ENCODE data around the gene GDF10.

Gene GDF10

DNA sequence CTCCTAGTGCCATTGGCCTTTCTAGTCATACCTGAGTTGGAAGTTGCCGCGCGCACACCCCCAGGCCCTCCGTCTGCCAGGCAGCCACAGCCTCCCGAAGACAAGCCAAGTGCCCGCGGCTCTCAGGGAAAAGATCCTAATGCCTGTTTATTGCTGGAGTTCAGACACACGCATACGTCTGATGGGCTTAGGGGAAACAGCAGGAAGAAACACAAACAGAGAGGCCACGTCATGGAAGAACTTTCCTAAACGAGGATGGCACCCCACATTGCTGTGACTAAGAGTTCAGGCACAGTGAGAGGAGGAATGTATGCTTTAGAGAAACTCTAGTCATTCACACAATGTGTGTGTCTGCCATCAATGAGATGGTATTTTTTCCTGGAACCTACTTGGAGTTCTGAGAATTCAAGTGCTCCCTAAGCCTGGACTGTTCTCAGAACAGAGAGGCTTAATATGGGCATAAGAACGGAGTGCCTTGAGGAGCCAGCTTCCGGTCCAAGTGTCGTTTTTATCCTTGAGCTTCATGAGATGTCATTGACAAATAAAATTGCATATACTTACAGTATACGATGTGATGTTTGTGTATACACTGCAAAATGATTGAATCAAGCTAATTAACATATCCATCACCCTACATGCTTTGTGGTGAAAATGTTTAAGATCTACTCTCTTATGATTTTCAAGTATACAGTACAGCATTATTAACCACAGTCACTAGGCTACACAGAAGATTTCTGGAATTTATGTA is 36.6 kb downstream of the GDF10 start:
- no peak for DNase-seq

DNA sequence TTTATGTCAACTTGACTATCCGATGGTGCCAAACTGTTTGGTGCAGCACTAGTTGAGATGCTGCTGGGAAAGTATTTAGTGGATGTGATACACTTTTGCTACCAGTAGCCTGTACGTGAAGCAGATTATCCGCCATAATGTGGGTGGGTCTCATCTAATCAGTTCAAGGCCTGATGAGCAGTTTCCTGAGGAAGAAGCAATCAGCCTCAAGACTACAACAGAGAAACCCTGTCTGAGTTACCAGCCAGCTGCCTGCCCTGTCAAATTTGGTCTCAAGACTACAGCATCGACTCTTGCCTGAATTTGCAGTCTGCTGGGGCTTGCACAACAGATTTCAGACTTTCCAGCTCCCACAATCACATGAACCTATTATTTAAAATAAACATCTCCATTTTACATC is 37.3 kb downstream of the GDF10 start:
- DNase-seq, result no peak

DNA sequence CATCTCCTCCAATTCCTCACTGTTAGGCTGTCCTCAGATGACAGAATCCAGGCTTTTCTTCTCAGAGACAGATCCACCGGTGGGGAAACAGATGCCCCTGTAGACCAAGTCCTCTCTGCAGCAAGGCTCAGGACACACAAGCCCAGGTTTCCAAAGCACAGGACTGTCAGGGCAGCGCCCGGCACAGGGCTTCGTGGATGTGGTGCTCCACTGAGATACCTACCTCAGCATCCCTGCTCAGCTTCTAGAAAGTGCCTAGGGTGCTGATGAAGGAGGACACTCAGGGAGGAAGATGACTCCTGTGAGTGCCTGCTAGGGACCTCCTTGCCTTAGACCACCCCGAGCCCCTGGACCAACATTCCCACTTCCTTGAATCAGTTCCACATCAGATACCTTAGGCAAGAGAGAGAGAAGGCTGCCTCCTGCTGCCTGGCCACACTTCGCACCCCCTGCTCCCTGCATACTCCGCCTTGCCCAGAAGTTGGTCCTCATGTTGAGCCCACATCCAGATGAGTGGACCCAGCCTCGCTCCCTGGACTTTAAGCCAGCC is 39.3 kb downstream of the GDF10 start:
- DNase-seq, result no peak

DNA sequence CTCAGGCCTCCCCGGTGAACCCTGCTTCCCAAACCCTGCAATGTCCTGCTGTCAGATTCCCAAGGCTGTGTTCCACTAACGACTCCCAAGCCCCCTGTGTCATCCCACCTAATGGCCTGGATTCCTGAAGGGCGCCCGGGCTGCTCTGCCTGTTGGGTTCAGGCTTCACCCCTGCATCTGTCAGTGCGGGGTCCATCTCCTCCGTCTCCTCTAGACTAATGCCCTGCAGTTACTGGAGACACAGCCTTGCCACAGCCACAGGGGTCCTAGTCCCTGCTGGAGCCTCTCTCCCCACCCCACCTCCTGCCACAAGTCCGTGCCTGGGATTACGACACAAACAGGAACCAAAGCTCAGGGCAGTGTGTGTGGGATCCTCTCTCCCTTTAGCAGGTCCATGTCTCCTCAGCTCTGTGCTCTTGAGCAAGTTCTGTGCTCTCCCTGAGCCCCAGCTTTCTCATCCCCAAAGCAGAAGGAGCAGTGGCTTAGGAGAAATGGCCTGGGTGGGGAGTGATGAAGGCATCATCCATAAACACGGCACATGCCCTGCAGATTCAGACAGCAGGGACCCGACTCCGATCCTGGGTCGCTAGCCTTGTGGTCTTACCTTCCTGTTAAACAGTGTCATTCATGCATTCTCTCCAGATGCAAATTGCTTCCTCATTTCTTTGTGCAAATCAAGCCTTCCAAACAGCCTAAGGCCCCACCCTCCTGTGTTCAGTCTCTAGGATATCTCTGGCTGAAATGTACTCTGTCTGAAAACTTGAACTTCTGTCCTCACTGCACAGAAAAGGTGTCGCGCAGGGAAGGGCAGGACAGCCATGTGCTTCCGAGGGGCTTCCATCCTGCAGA is 40.0 kb downstream of the GDF10 start:
- DNase-seq, result no peak

DNA sequence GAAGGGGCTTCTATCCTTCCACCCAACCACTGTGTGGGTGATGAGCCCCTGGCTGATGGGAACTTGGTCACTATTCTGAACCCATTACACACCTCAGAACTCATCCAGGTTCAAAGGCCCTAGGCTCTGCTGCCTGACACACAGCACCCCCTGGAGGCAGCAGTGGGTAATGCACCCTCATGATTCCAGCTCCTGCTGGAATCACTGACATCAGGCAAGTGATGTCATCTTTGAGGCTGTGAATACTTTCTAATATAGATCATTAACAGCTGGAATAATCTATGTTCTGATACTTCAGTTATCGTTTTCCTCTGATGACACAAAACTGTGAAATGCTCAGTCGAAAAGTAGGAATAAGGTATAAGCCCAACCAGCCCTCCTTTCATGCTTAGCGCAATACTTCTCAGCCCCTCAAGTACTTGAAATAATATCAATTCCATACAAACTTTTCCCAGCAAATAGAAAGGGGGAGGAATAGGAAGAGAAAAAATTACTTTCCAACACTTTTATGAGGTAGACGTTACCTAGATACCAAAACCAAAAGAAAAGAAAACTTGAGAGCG is 40.7 kb downstream of the GDF10 start:
- DNase-seq, result peak; percentile 6 to 53 (median 7)

DNA sequence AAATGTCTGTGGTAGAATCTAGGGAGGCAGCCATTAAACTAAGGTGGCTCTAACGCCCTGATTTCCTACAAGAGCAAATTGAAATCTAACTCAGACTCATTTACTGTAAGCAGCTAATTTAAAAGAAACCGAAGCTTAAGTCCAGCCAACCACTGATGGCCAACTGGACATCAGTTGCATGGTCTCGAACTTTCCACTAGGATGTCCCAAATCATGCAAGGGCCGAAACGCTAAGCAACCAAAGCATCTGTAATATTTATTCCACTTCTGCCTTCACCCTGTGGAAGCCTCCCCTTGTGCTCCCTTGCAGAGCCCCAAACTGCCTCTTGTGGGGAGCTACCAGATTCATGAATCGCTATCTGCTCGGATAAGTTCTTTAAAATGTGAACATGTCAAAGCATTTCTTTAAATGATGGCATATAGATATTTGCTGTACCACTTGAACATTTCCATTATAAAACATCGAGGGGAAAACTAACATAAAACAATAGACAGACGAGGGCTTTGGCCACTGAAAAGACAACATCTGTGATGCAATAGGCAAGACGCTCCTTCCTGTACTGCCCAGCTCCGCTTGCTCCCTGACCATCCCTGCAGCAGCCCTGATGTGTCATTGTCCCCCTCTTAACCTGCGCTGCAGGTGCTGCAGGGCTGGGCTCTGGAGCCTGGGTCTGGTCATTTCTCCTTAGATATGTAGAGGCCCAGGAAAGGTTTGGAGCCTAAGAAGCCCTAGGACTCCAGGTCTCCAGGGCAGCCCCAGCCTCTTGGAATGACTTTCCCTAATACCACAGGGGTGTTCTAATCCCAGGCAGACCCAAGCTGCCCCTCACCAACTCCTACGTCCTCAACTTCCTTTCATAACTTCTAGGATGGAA is 45.2 kb downstream of the GDF10 start:
- DNase-seq, result no peak

DNA sequence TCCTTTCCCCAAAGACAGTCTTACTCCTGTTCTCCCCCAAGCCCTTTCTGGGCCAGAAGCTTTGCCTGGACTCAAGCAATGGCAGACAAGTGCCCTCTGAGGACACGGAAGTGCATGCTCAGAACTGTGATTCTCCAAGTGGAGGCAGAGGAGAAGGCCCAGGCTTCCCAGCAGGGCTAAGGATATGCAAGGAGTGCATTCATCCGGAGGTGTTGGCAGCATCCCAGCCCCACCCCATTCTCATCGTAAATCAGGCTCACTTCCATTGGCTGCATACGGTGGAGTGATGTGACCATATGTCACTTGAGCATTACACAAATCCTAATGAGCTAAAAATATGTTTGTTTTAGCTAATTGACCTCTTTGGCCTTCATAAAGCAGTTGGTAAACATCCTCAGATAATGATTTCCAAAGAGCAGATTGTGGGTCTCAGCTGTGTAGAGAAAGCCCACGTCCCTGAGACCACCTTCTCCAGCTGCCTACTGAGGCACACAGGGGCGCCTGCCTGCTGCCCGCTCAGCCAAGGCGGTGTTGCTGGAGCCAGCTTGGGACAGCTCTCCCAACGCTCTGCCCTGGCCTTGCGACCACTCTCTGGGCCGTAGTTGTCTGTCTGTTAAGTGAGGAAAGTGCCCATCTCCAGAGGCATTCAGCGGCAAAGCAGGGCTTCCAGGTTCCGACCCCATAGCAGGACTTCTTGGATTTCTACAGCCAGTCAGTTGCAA is 46.7 kb downstream of the GDF10 start:
- peak; percentile 2 to 65 (median 17) for DNase-seq

DNA sequence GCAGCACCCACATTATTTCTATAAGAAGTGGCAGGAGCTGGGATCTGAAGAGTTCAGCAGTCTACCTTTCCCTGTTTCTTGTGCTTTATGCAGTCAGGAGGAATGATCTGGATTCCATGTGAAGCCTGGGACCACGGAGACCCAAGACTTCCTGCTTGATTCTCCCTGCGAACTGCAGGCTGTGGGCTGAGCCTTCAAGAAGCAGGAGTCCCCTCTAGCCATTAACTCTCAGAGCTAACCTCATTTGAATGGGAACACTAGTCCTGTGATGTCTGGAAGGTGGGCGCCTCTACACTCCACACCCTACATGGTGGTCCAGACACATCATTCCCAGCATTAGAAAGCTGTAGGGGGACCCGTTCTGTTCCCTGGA is 47.3 kb downstream of the GDF10 start:
- no peak for DNase-seq

DNA sequence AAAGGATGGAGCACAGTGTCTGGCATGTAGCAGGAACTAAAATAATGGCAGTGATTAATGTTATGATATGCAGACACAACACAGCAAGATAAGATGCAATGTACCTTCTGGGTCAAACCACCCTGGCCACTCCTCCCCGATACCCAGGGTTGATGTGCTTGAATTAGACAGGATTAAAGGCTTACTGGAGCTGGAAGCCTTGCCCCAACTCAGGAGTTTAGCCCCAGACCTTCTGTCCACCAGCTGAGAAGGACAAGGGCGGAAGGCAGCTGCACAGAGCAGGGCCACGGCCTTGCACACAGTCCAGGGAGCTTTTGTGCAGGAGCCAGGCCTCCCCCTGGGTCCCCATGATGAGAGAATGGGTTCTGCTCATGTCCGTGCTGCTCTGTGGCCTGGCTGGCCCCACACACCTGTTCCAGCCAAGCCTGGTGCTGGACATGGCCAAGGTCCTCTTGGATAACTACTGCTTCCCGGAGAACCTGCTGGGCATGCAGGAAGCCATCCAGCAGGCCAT is 48.2 kb downstream of the GDF10 start, which contains the start of gene RBP3:
RBP3 (plus strand) TSS at position 226 of the 514 bp plus-strand sequence; CDS start at position 348, 122 bp downstream.
- DNase-seq, result no peak

DNA sequence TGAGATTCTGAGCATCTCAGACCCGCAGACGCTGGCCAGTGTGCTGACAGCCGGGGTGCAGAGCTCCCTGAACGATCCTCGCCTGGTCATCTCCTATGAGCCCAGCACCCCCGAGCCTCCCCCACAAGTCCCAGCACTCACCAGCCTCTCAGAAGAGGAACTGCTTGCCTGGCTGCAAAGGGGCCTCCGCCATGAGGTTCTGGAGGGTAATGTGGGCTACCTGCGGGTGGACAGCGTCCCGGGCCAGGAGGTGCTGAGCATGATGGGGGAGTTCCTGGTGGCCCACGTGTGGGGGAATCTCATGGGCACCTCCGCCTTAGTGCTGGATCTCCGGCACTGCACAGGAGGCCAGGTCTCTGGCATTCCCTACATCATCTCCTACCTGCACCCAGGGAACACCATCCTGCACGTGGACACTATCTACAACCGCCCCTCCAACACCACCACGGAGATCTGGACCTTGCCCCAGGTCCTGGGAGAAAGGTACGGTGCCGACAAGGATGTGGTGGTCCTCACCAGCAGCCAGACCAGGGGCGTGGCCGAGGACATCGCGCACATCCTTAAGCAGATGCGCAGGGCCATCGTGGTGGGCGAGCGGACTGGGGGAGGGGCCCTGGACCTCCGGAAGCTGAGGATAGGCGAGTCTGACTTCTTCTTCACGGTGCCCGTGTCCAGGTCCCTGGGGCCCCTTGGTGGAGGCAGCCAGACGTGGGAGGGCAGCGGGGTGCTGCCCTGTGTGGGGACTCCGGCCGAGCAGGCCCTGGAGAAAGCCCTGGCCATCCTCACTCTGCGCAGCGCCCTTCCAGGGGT is 48.9 kb downstream of the GDF10 start:
- no peak for DNase-seq

DNA sequence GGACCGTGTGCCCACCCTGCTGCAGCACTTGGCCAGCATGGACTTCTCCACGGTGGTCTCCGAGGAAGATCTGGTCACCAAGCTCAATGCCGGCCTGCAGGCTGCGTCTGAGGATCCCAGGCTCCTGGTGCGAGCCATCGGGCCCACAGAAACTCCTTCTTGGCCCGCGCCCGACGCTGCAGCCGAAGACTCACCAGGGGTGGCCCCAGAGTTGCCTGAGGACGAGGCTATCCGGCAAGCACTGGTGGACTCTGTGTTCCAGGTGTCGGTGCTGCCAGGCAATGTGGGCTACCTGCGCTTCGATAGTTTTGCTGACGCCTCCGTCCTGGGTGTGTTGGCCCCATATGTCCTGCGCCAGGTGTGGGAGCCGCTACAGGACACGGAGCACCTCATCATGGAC is 49.5 kb downstream of the GDF10 start:
- no peak for DNase-seq

DNA sequence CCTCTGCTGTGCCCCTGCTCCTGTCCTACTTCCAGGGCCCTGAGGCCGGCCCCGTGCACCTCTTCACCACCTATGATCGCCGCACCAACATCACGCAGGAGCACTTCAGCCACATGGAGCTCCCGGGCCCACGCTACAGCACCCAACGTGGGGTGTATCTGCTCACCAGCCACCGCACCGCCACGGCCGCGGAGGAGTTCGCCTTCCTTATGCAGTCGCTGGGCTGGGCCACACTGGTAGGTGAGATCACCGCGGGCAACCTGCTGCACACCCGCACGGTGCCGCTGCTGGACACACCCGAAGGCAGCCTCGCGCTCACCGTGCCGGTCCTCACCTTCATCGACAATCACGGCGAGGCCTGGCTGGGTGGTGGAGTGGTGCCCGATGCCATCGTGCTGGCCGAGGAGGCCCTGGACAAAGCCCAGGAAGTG is 50.0 kb downstream of the GDF10 start:
- no peak for DNase-seq

DNA sequence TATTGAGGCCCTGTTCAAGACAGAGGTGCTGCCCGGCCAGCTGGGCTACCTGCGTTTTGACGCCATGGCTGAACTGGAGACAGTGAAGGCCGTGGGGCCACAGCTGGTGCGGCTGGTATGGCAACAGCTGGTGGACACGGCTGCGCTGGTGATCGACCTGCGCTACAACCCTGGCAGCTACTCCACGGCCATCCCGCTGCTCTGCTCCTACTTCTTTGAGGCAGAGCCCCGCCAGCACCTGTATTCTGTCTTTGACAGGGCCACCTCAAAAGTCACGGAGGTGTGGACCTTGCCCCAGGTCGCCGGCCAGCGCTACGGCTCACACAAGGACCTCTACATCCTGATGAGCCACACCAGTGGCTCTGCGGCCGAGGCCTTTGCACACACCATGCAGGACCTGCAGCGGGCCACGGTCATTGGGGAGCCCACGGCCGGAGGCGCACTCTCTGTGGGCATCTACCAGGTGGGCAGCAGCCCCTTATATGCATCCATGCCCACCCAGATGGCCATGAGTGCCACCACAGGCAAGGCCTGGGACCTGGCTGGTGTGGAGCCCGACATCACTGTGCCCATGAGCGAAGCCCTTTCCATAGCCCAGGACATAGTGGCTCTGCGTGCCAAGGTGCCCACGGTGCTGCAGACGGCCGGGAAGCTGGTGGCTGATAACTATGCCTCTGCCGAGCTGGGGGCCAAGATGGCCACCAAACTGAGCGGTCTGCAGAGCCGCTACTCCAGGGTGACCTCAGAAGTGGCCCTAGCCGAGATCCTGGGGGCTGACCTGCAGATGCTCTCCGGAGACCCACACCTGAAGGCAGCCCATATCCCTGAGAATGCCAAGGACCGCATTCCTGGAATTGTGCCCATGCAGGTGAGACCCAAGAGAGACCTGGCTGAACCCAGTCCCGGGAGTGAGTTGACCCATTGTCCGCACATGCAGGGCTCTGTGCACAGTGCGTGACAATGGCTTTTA is 51.0 kb downstream of the GDF10 start:
- DNase-seq, result no peak

DNA sequence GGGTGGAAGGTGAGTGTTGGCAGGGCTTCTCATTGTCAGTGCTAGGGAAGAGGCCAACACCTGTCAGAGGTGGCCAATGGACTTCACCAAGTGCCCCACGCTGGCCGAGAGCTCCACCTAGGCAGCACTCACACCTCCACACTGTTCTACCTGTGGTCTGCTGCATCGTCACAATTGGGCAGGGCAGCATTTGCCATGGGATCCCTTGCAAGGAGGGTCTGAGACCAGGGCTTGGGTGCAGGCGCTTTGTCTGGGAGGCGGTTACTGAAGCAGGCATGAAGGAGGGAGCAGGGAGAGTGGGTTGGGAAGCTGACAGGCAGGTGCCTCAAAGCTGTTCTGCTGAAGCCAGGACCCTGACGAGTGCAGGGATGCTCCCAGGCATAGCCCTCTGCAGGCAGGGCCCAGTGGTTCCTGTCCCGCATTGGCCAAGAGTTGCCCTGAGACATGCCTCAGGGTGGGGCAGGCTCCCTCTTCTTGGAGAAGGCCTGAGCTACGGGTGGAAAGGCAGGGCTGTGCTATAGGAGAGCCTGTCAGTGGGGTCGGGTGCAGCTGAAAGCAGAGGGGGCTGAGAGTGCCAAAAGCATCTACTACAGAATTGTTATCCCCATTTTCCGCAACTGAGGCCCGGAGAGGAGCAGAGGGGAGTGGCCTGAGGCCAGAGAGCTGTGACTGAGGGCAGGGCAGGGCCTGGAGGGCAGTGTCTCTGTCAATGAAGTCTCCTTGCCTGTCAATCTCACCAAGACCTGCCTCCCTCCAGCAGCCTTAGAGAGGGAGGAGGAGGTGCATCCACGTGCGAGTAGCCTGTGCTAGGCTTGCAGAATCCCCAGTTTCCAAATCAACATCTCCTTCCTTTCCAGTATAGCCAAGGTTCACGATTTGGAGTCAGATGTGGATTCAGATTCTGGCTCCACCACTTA is 52.2 kb downstream of the GDF10 start:
- DNase-seq, result no peak

DNA sequence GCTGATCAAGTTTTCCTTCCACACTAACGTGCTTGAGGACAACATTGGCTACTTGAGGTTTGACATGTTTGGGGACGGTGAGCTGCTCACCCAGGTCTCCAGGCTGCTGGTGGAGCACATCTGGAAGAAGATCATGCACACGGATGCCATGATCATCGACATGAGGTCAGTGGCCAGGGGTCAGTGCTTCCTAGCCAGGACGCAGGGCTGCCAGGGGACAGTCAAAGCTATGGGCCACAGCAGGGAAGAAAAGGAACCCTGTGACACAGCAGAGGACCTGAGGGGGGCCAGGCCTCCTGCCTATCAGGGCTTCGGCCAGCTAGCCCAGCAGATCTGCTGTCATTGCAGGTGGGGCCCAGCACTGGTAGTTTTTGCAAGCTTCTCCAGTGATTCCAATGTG is 53.4 kb downstream of the GDF10 start:
- no peak for DNase-seq

DNA sequence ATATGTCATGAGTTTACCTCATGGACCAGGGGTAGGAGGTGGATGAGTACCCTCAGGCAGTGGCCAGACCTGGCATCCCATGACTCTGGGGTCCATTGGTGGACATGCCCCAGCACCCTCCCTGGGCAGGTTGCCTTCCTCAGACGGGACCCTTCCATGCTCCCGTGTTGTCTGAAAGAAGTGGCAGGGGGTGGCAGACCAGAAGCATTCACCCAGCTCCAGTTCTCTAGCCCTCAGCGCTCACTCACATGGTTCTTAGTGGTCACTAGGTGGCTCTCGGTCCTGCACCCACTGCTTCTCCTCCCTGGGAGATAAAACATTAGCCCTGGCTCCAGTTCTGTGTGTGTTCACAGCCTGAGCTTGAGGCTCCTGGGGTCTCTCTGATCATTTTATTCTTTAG is 54.2 kb downstream of the GDF10 start:
- DNase-seq, result peak in 1 of 3 experiments; percentile 0

DNA sequence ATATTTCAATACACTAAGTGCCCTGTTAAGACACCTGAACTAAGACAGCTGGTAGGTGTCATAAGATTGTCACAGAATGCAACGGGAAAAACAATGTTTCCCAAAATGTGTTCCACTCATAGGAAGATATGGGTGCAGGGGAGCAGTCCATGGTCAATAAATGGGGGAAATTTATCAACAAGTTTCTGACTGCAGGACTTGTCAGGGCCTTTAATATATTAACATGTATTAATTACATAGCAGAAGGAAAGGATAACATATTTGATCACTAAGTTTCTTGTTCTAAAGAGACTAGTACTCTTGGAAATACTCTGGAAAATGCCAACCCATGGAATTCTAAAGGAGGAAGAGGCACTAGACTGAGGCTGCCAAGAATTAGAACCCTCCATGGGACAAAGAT is 54.9 kb downstream of the GDF10 start:
- no peak for DNase-seq

DNA sequence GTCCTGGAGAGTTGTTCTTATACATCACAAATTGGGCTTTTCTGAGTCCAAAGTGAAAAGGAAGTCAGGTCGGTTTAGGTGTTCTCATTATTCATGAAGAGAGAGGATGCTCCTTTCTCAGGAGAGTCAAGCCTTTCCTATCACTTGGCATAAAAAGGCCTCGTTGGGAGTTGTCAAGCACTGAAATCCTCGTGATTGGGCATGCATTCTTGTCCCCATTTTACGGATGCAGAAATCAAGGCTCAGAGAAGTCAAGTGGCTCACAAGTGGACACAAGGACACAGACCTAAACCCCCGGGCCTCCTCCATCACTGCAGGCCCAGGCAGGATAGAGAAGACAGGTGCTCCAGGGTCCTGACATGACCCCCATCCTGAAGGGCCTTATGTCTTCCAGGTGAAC is 56.7 kb downstream of the GDF10 start:
- no peak for DNase-seq

Measured in NCI-H1417 (cell line).